LNCAP (cell line): ENCODE data around the gene ETV3.

Experiments used
- TF ChIP-seq, protein P1 (sequence below): fragments of 450-650 bp; IDR thresholded peaks from 2 replicates; pipeline ENCODE4 v1.5.1; 2017; ENCODE audit warnings: mild to moderate bottlenecking

Gene ETV3

DNA sequence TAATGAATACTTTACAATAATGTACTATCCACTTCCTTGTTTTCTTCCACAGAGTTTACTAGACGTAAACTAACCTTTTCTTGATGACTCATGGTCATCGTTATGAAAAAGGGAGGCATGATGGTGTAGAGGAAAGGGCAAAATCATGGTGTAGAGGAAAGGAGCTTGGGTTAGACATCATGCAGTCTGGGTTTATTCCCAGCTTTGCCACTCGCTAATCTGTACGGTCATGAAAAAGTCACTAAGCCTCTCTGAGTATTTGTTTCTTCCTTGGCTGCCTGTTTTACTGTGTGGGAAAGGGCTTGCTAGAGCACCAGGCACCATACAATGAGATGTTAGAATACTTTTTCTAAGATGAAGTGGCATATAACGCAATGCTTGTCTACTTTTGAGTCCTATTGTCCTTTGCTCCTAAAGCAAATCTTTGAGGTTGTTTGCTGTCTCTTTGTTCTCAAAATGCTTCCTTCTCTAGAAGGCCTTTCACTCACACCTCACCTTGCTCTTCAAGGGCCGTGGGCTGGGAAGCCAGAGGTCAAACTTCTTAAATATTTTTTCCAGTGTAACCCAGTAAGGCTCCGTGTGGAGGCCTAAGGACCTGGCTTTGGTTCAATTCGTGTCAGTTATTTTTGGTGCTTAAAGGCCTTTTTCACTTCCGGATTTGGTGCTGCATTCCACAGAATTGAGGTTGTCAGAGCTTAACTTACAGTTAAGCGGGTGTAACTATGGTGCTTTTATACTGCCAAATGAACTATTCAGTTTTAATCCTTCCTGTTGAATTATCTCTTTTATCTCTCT lies 9.9 kb upstream of the ETV3 start:
- TF ChIP-seq, protein P1, sequence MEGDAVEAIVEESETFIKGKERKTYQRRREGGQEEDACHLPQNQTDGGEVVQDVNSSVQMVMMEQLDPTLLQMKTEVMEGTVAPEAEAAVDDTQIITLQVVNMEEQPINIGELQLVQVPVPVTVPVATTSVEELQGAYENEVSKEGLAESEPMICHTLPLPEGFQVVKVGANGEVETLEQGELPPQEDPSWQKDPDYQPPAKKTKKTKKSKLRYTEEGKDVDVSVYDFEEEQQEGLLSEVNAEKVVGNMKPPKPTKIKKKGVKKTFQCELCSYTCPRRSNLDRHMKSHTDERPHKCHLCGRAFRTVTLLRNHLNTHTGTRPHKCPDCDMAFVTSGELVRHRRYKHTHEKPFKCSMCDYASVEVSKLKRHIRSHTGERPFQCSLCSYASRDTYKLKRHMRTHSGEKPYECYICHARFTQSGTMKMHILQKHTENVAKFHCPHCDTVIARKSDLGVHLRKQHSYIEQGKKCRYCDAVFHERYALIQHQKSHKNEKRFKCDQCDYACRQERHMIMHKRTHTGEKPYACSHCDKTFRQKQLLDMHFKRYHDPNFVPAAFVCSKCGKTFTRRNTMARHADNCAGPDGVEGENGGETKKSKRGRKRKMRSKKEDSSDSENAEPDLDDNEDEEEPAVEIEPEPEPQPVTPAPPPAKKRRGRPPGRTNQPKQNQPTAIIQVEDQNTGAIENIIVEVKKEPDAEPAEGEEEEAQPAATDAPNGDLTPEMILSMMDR, result no peak

DNA sequence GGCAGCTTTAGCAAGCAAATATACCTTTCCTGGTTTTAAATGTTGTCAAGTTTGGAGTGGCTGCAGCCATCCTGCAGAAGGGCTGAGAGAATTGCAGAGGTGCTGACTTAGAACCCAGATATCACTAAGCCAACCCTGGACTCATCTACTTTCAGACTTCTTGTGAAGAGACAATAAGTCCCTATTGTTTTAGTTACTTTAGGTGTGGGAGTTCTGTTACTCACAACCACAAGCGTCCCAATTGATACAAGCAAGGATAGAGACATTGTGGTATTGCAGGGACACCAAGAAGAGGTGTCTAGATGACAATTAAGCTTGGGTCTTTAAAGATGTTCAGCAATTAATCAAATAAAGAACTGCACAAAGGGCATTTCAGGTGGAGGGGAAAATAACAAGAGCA lies 8.8 kb upstream of the ETV3 start:
- TF ChIP-seq, protein P1, result no peak

DNA sequence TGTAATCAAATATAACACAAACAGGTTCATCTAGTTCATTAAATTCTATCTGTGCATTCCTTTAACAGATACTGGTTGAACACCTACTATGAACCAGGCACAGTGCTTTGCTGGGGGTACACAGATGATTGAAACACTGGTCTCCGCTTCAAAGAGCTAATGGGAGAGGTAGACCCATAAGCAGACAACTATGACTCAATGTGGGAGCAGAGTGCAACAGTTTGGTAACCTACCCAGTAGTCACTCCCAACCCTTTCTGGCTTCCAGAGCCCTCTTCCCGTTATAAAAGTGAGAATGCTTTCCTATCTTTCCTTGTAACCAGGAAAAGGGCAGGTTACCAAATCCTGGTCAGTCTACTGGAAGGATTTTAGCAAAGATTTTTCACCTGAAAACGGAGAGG lies 8.0 kb upstream of the ETV3 start:
- TF ChIP-seq, protein P1, result no peak

DNA sequence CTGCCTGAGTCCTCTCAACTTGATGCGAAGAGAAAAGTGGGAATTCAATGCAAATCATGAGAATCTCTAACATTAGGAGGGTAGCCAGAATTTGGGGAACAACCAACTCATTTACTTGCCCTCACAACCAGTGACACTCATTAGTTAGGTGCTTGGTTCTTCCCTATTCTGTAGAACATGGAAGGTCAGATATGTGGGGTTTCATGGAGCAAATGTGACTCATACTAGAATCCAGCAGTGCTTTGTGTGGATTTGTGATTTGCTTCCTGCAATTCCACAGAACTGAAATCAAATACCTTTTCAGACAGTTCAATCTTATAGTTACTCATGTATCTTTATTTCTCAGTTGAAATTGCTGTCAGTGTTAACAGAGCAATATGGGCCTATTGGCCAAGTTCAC lies 6.9 kb upstream of the ETV3 start:
- TF ChIP-seq, protein P1, result no peak

DNA sequence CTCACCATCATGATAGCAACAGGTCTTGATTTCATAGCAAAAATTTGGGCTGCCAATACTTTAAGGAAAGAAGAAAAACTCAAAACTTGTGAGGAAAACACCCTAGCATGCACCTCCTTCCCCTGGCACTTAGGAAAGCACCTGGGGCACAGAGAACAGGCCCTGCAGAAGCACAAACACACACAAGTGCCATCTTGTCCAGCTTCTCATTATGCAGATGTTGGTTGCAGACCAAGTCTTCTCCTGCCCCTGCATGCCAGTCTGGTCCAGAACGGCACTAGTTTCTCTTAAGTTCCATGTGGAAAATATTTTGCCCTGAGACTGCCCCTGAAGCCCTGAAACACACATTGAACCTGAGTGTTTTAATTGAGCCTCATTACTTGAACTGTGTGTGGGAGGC lies 6.3 kb upstream of the ETV3 start:
- TF ChIP-seq, protein P1, result no peak

DNA sequence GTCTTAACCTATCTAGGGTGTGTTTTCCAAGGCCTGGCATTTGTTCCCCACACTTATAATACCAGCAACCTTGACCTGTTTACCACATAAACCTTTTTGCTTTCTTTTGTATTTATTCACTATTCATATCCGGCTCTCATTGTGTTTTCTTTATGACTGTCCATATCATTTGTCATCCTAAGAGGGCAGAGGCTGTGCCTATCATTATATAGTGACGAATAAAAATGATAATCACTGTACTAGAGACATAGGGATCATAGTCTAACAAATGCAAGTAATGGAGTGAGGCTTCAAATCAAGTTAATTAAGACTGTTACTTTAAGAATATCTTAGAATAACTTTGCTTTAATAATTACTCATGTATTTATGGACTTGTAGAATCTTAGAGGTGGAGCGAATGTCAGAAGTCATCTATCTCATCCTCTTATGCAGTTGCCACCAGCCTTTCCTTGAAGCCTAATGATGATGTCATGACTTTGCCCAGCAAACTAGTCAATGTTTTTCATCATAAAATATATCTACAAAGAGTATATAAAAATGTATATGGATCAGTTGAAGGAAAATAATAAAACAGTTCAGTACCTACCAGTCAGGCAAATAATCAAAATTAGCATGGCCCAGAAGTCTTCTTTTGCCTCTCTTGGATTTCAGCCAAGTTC lies 4.7 kb upstream of the ETV3 start:
- TF ChIP-seq, protein P1, result no peak

DNA sequence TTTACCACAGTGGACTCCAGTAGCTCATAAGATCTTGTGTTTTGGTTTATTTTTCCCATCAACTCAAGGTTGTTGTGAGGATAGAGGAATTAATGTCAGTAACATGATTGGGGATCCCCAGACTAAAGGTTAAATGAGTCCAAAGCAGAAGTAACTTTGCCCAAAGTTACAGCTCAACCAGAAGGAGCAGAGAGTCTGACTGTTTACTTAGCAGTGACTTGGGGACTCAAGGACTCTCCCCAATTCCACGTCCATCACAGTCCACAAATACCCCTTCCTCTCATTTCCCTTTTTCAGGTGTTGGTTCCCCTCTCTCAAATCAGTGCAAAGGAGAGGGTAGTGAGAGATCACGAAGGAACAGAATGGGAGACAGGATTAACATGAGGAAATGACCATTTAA lies 4.0 kb upstream of the ETV3 start:
- TF ChIP-seq, protein P1, result no peak
